ENCODE measurements around the gene MIGA2. TPM values are rescaled to one million over a fixed set of nuclear protein-coding genes. Genes with fewer than 3 reads are reported as not detected.
A peak's percentile ranks its signal among the peaks of the same experiment; 100 is the strongest.

Gene MIGA2
- total RNA-seq (2021; fragmentation: NEBNext Ultra II Directional; extraction: Animal tissue kit (Norgen Biotek cat#: 25700)) (30.9 and 39.0 TPM in 2 replicates), polyA plus RNA-seq (2011; rRNA removed) (24.6 and 36.6 TPM in 2 replicates), polyA minus RNA-seq (2011; rRNA and poly(A)+ RNA removed) (11.5 and 21.2 TPM in 2 replicates)
- 31.0 TPM for polyA plus RNA-seq (2011; cell fraction: cytosol; rRNA removed)
- polyA plus RNA-seq (2011; cell fraction: nucleus; rRNA removed): 271 TPM
- 23.6 to 37.7 TPM (median 30.3 TPM) in 4 replicates for polyA plus RNA-seq (2012, experiment 1 of 2)
- 23.7 TPM for polyA plus RNA-seq (2012, experiment 2 of 2)
- polyA plus RNA-seq (2013, experiment 1 of 2): 18.7 TPM
- polyA plus RNA-seq (2013, experiment 2 of 2): 16.5 TPM
- polyA minus RNA-seq (2011; cell fraction: cytosol; rRNA and poly(A)+ RNA removed): 8.1 TPM
- polyA minus RNA-seq (2011; cell fraction: nucleus; rRNA and poly(A)+ RNA removed): 51.4 TPM
- long read RNA-seq, experiment 1, partial matches to known transcripts: 2 of 13 reads
- long read RNA-seq, experiment 1, other reads (novel, unspliced or antisense): 9 of 13 reads
- long read RNA-seq, experiment 2, partial matches to known transcripts: 3 of 5 reads
- long read RNA-seq, experiment 2, other reads (novel, unspliced or antisense): 2 of 5 reads

GRCh38 chr9:129036241-129036922 is at the start of gene MIGA2:
Gene MIGA2 (plus strand): TSS chr9:129036626. CDS start chr9:129040595, 3,969 bp downstream.
- H3K4me2 ChIP-seq (ENCODE audit: insufficient read depth in 1 of 2, low read depth in 2 of 2, low read length in 2 of 2): peak within 1 kb of the TSS; percentile 78 to 89
- TF ChIP-seq TAF7 (optimal IDR thresholded peaks at IDR 0.05; ENCODE audit: borderline replicate concordance, low read depth, low read length) (peak; percentile 74), EP300 (IDR thresholded peaks at IDR 0.05; ENCODE audit: borderline replicate concordance in 1 of 2, low read depth in 2 of 2, low read length in 2 of 2) (0 out of 3 replicates have a peak, but pooled peaks of 1 of the 2 experiments have one; percentile 55), CEBPB (IDR thresholded peaks at IDR 0.05; ENCODE audit: low read depth, low read length) (peak; percentile 41; the same call in 1 of the 2 replicates), SIX5 (IDR thresholded peaks at IDR 0.05; ENCODE audit: low read depth, low read length) (no peak), RNF2 (IDR thresholded peaks at IDR 0.05; ENCODE audit: borderline replicate concordance, low read depth, low read length, missing control alignments, poor library complexity, severe bottlenecking) (no peak), TBP (IDR thresholded peaks at IDR 0.05; ENCODE audit: low read depth, low read length) (peak; percentile 81), EZH2 (IDR thresholded peaks at IDR 0.05; ENCODE audit: low read depth, low read length, severe bottlenecking) (no peak), HDAC6 (IDR thresholded peaks at IDR 0.05; ENCODE audit: low read depth, low read length) (no peak)

More at GRCh38 chr9:129036241-129036922, at the start of gene MIGA2:
- no peak within 1 kb of the TSS for H2BK120ac ChIP-seq (replicated peaks; ENCODE audit: low read depth, low read length)
- no peak within 1 kb of the TSS for H2AK5ac ChIP-seq (ENCODE audit: low read depth, low read length)
- peak within 1 kb of the TSS; percentile 66 for H3K4ac ChIP-seq (replicated peaks; ENCODE audit: insufficient read length, low read depth, low read length)
- H2BK5ac ChIP-seq (ENCODE audit: low read depth, low read length): no peak within 1 kb of the TSS; the same call in 1 of the 2 replicates
- H2BK20ac ChIP-seq (ENCODE audit: low read length): no peak within 1 kb of the TSS
- H2AFZ ChIP-seq (ENCODE audit: low read length): no peak within 1 kb of the TSS
- peaks cover 0 to 10% (median 5%) of the 10 kb centered on the region in 4 experiments; a peak in 5 of 7 replicates for H3K4me1 ChIP-seq (replicated peaks in 1 of 4; ENCODE audit: control insufficient read depth in 3 of 4, insufficient read depth in 4 of 4, low read length in 3 of 4)
- peak within 1 kb of the TSS; percentile 87 to 97 (median 90) for H3K4me3 ChIP-seq (ENCODE audit: extremely low read depth in 1 of 4, insufficient read depth in 2 of 4, low read depth in 3 of 4, low read length in 4 of 4)
- whole genome bisulfite sequencing, 2 experiments (ENCODE audit: extremely low coverage in 1 of 2, insufficient coverage in 1 of 2, insufficient read length in 1 of 2, insufficient replicate concordance in 2 of 2, low coverage in 1 of 2, low lambda C conversion rate in 2 of 2, missing lambda C conversion rate in 1 of 2): 2% methylated on average over 38 of the region's 49 CpGs; no CpG with 5 or more reads in 1 of the 2 experiments
- ChIA-PET POLR2A (ENCODE audit: partially characterized antibody) (interaction anchor here (0.6 to 1.1 kb wide), 6 partner anchors 14 to 476 kb away, joined by 3 to 7 read pairs (median 4); no protein-coding TSS in a partner anchor), CTCF (ENCODE audit: partially characterized antibody) (interaction anchor here (1.3 to 1.6 kb wide), 2 partner anchors 26 to 29 kb away, joined by 3 to 7 read pairs; no protein-coding TSS in a partner anchor)
- peaks cover 7% of the 10 kb centered on the region for H3K23me2 ChIP-seq (ENCODE audit: low read depth, low read length)
- no peaks in the 10 kb centered on the region for H3K9me3 ChIP-seq (ENCODE audit: insufficient read depth in 2 of 2, low read depth in 1 of 2, low read length in 1 of 2)
- no peak within 1 kb of the TSS for H4K91ac ChIP-seq (replicated peaks; ENCODE audit: insufficient read length, low read length)
- H4K20me1 ChIP-seq (replicated peaks in 1 of 2; ENCODE audit: control insufficient read depth in 1 of 2, insufficient read depth in 2 of 2, low read length in 2 of 2): peaks cover 0 to 5% of the 10 kb centered on the region in 2 experiments
- peak within 1 kb of the TSS; percentile 5 for H4K5ac ChIP-seq (ENCODE audit: insufficient read length, low read depth, low read length)
- DNase-seq (ENCODE audit: low read depth in 1 of 2, low spot score in 2 of 2) (peak; percentile 90 to 95), FAIRE-seq (peak; percentile 60)
- H2BK12ac ChIP-seq (ENCODE audit: low read depth, low read length): no peak within 1 kb of the TSS
- peak within 1 kb of the TSS; percentile 30 for H3K56ac ChIP-seq (replicated peaks; ENCODE audit: insufficient read length, low read depth, low read length)
- peaks cover 0 to 23% of the 10 kb centered on the region in 2 experiments; a peak in 2 of 4 replicates for H3K79me2 ChIP-seq (ENCODE audit: control insufficient read depth in 1 of 2, insufficient read depth in 2 of 2, low read length in 2 of 2)
- peak within 1 kb of the TSS; percentile 51 to 65 (median 63) for H3K9ac ChIP-seq (replicated peaks in 1 of 4; ENCODE audit: extremely low read depth in 1 of 4, low read depth in 3 of 4, low read length in 3 of 4)
- H3K36me3 ChIP-seq (ENCODE audit: control insufficient read depth in 2 of 4, insufficient read depth in 4 of 4, low read length in 3 of 4): peaks cover 0 to 3% (median 1%) of the 10 kb centered on the region in 4 experiments; a peak in 3 of 8 replicates
- no peak within 1 kb of the TSS for H3K14ac ChIP-seq (ENCODE audit: insufficient read length)
- no peak within 1 kb of the TSS for H3K27ac ChIP-seq (ENCODE audit: low read depth, low read length)
- H4K8ac ChIP-seq (ENCODE audit: extremely low read depth, insufficient read depth, low read length): peak within 1 kb of the TSS; percentile 1; the same call in 1 of the 2 replicates
- no peak within 1 kb of the TSS; the same call in 1 of the 2 replicates for H3K18ac ChIP-seq (ENCODE audit: extremely low read depth, low read length)
- H2BK15ac ChIP-seq (ENCODE audit: low read length): 0 out of 2 replicates have a peak within 1 kb of the TSS, but pooled peaks have one; percentile 46
- no peak within 1 kb of the TSS for H3K23ac ChIP-seq (ENCODE audit: insufficient read length)
- H3K79me1 ChIP-seq (ENCODE audit: low read depth, low read length): peaks cover 7% of the 10 kb centered on the region
- H3K27me3 ChIP-seq (replicated peaks in 1 of 4; ENCODE audit: control insufficient read depth in 3 of 4, extremely low read depth in 1 of 4, insufficient read depth in 3 of 4, low read length in 3 of 4): no peaks in the 10 kb centered on the region

All from H1 (cell line).